ENCODE results near the gene SPACA9.

DNA sequence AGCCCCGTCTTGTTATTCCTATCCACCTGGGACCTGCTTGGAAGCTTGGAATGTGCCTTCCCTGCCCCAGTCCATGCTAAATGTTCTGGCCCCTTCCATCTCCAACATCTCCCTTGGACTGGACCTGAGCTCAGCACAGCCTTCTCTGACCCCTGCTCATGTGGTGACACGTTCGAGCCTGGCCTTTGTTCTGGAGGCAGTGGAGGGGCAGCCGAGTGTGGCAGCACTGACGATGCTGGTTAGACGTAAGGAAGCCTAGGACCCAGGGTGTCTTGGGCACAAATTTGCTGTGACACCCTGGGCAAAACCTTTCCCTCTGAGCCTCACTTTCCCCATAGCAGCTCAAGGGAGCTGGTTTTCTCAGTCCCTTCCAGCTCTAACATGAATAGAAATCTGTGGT lies 3.9 kb downstream of the SPACA9 start:
- TF ChIP-seq POLR2A (IDR thresholded peaks at IDR 0.05; ENCODE audit: low read depth, low read length) (no peak), MAFK (IDR thresholded peaks at IDR 0.05; ENCODE audit: low read depth, low read length) (no peak), RFX5 (IDR thresholded peaks at IDR 0.05; ENCODE audit: low read depth, low read length) (no peak), MAZ (IDR thresholded peaks at IDR 0.05; ENCODE audit: borderline replicate concordance, low read depth, low read length) (no peak)
- TF ChIP-seq, protein P1, sequence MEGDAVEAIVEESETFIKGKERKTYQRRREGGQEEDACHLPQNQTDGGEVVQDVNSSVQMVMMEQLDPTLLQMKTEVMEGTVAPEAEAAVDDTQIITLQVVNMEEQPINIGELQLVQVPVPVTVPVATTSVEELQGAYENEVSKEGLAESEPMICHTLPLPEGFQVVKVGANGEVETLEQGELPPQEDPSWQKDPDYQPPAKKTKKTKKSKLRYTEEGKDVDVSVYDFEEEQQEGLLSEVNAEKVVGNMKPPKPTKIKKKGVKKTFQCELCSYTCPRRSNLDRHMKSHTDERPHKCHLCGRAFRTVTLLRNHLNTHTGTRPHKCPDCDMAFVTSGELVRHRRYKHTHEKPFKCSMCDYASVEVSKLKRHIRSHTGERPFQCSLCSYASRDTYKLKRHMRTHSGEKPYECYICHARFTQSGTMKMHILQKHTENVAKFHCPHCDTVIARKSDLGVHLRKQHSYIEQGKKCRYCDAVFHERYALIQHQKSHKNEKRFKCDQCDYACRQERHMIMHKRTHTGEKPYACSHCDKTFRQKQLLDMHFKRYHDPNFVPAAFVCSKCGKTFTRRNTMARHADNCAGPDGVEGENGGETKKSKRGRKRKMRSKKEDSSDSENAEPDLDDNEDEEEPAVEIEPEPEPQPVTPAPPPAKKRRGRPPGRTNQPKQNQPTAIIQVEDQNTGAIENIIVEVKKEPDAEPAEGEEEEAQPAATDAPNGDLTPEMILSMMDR (conservative IDR thresholded peaks at IDR 0.05; ENCODE audit: low read depth, low read length), result no peak
